Smooth muscle cell (in vitro differentiated cells): ENCODE data around the gene MCOLN2. TPM values are rescaled to one million over a fixed set of nuclear protein-coding genes. Genes with fewer than 3 reads are reported as not detected.
"Not testable (repeated sequence)": the region's sequence is repeated elsewhere in the genome, so short reads cannot be mapped to it uniquely, and the experiment has no call there.

Experiments
- DNase-seq: peaks from one replicate; lab custom pipeline; 2025; ENCODE audit not compliant: unreplicated experiment; lab: John Stamatoyannopoulos, UW
- H2AFZ ChIP-seq: fragments of 200-600 bp; sonication (generic); 2 replicates; pipeline ENCODE4 v1.6.0; 2016; ENCODE audit warnings: antibody characterized with exemption, low read depth, mild to moderate bottlenecking
- H3F3A ChIP-seq: fragments of 200-600 bp; sonication (generic); 2 replicates; pipeline ENCODE4 v1.6.0; 2017; ENCODE audit warnings: antibody characterized with exemption, low read depth
- H3K27ac ChIP-seq: fragments of 200-600 bp; sonication (generic); 2 replicates; pipeline ENCODE4 v1.5.1; 2016; ENCODE audit warnings: low read depth, mild to moderate bottlenecking
- H3K27me3 ChIP-seq: fragments of 200-600 bp; sonication (generic); 2 replicates; pipeline ENCODE4 v1.6.1; 2016; ENCODE audit warnings: low read depth, mild to moderate bottlenecking
- H3K36me3 ChIP-seq: fragments of 200-600 bp; sonication (generic); 2 replicates; pipeline ENCODE4 v1.5.1; 2016; ENCODE audit warnings: low read depth
- H3K4me1 ChIP-seq: fragments of 200-600 bp; sonication (generic); 2 replicates; pipeline ENCODE4 v1.5.1; 2016; ENCODE audit warnings: low read depth
- H3K4me2 ChIP-seq: fragments of 200-600 bp; sonication (generic); 2 replicates; pipeline ENCODE4 v1.6.0; 2016; ENCODE audit warnings: mild to moderate bottlenecking
- H3K4me3 ChIP-seq: fragments of 200-600 bp; sonication (generic); 2 replicates; pipeline ENCODE4 v1.5.1; 2016; ENCODE audit warnings: mild to moderate bottlenecking
- H3K79me2 ChIP-seq: fragments of 200-600 bp; sonication (generic); 2 replicates; pipeline ENCODE4 v1.6.0; 2016; ENCODE audit warnings: low read depth, mild to moderate bottlenecking
- H3K9ac ChIP-seq: fragments of 200-600 bp; sonication (generic); 2 replicates; pipeline ENCODE4 v1.6.0; 2016; ENCODE audit warnings: low read depth
- H3K9me3 ChIP-seq: fragments of 200-600 bp; sonication (generic); replicated peaks from 2 replicates; pipeline ENCODE4 v1.5.1; 2016; ENCODE audit warnings: low read depth
- H4K20me1 ChIP-seq: fragments of 200-600 bp; sonication (generic); 2 replicates; pipeline ENCODE4 v1.6.0; 2016; ENCODE audit warnings: low read depth
- WGBS: methylation state at CpG from one replicate; pipeline ENCODE4 v1.1.7; 2016; ENCODE audit warnings: low lambda C conversion rate; 5-methylcytosine and 5-hydroxymethylcytosine counted together
- polyA plus RNA-seq: library from polyadenylated mRNA; unstranded; fragments of >200 nt; fragmentation: Nextera tagmentation; extraction: Ambion mirVana; gene quantifications from 2 replicates; pipeline ENCODE4 v1.2.1, GENCODE V29; 2016
- total RNA-seq: library from RNA; depleted of rRNA; stranded (reverse); fragments of >200 nt; gene quantifications from 2 replicates; pipeline ENCODE4 v1.2.3, GENCODE V29; 2014
- TF ChIP-seq, protein P1 (sequence below): fragments of 200-600 bp; sonication (generic); IDR thresholded peaks from 2 replicates; pipeline ENCODE4 v1.5.1; 2017; ENCODE audit warnings: borderline replicate concordance, mild to moderate bottlenecking, antibody characterized with exemption; ENCODE audit not compliant: insufficient read depth, poor library complexity, severe bottlenecking

The MCOLN2 gene
- total and polyA plus RNA-seq, 2 experiments from 2014 or later: not detected

DNA sequence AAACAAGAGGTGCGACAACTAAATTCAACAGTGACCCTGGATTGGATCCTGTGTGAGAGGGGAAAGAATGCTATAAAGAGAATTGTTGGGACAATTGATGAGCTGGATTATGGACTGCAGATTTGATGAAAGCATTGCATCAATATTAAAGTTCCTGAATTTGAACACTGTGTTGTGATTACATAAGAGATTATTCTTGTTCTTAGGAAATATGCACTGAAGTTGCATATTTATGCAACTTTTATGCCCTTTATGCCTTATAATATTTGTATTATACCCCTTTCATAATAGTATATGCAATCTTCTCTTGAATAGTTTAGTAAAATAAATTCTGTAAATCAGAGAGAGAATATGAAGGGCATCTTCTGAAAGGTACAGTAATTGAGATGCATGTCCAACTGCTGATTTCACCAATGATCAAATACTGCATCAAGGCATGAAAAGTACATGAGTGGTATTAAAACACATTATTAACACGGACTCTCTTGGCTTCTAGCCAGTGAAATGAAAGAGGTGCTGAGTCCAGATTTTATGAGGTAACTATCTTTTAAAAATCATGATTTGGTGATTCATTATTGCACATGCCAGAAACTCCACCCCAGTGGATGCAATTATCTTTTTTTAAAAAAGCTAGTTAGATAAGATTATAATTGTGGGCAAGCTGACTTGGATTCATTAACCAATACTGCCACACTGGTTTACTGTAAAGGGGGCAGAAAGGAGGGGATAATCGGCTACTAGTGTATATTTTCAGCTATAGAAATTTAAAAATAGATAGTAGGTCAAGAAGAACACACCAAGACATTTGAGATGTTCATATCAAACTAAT lies 84.0 kb downstream of the MCOLN2 start:
- H3K36me3 ChIP-seq: no peaks in the 10 kb centered on the region
- H3K9me3 ChIP-seq: no peaks in the 10 kb centered on the region
- DNase-seq: no peak
- no peak overlapping the region for H2AFZ ChIP-seq
- H3K79me2 ChIP-seq: no peaks in the 10 kb centered on the region
- H3K4me3 ChIP-seq: no peak overlapping the region
- H3K9ac ChIP-seq: no peak overlapping the region
- H4K20me1 ChIP-seq: no peaks in the 10 kb centered on the region
- TF ChIP-seq, protein P1, sequence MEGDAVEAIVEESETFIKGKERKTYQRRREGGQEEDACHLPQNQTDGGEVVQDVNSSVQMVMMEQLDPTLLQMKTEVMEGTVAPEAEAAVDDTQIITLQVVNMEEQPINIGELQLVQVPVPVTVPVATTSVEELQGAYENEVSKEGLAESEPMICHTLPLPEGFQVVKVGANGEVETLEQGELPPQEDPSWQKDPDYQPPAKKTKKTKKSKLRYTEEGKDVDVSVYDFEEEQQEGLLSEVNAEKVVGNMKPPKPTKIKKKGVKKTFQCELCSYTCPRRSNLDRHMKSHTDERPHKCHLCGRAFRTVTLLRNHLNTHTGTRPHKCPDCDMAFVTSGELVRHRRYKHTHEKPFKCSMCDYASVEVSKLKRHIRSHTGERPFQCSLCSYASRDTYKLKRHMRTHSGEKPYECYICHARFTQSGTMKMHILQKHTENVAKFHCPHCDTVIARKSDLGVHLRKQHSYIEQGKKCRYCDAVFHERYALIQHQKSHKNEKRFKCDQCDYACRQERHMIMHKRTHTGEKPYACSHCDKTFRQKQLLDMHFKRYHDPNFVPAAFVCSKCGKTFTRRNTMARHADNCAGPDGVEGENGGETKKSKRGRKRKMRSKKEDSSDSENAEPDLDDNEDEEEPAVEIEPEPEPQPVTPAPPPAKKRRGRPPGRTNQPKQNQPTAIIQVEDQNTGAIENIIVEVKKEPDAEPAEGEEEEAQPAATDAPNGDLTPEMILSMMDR: no peak
- H3K4me1 ChIP-seq: no peaks in the 10 kb centered on the region
- H3K4me2 ChIP-seq: peak overlapping the region; percentile 53
- WGBS: 75% methylated on average over 3 of the region's 3 CpGs
- H3F3A ChIP-seq: no peaks in the 10 kb centered on the region
- H3K27ac ChIP-seq: no peak overlapping the region
- peaks cover 8% of the 10 kb centered on the region for H3K27me3 ChIP-seq

DNA sequence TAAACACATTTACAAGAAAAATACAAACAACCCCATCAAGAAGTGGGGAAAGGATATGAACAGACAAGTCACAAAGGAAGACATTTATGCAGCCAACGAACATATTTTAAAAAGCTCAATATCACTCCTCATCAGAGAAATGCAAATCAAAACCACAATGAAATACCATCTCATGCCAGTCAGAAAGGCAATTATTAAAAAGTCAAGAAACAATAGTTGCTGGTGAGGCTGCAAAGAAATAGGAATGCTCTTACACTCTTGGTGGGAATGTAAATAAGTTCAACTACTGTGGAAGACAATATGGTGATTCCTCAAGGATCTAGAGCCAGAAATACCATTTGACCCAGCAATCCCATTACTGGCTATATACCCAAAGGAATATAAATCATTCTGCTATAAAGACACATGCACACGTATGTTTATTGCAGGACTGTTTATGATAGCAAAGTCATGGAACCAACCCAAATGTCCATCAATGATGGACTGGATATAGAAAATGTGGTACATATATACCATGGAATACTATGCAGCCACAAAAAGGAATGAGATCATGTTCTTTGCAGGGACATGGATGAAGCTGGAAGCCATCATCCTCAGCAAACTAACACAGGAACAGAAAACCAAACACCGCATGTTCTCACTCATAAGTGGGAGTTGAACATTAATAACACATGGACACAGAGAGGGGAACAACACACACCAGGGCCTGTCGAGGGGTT lies 88.0 kb downstream of the MCOLN2 start:
- not testable (repeated sequence) for H3K27me3 ChIP-seq, H3K9me3 ChIP-seq, H3K4me1 ChIP-seq, H3K4me2 ChIP-seq, H3K27ac ChIP-seq, H3F3A ChIP-seq, H3K79me2 ChIP-seq, H4K20me1 ChIP-seq, H3K36me3 ChIP-seq, H2AFZ ChIP-seq, H3K4me3 ChIP-seq, DNase-seq, H3K9ac ChIP-seq
- WGBS: 93% methylated on average over 4 of the region's 4 CpGs

DNA sequence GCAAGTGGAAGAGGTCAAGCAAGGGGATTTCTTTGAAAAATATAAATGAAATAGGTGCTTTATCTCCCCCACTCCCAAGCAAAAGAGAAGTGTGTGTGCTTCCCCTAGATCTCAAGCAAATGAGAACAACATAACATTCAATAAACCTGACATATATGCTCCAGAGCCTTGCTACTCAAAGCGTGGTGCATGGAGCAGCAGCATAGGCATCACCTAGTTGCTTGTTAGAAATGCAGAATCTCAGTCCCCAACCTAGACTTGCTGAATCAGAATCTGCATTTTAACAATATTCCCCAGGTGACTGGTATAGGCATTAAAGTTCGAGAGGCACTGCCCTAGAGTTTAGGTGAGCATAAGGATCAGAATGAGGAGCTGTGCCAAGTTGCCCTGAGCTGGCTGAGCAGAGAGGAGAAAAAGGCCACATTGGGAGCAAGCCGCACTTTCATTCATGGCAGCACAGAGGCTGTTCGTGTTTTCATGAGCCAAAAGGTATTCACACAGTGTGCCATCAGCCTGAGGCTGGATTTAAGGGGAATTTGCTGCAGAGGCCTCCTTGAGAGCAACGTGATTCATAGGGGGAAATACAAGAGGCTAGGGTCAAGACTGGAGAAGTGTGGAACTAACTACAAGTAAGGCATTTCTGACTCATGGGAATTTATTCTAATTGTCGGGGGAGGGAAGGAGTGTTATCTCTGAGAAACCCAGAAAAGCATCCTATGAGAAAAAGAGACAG lies 89.7 kb downstream of the MCOLN2 start:
- WGBS: 41% methylated on average over 6 of the region's 6 CpGs
- H4K20me1 ChIP-seq: no peaks in the 10 kb centered on the region
- H3K27ac ChIP-seq: peak overlapping the region; percentile 46
- TF ChIP-seq, protein P1: no peak
- no peak overlapping the region for H3K9ac ChIP-seq
- H3F3A ChIP-seq: peaks cover 5% of the 10 kb centered on the region
- no peaks in the 10 kb centered on the region for H3K9me3 ChIP-seq
- H2AFZ ChIP-seq: no peak overlapping the region
- no peak for DNase-seq
- H3K4me3 ChIP-seq: no peak overlapping the region
- no peaks in the 10 kb centered on the region for H3K4me1 ChIP-seq
- H3K36me3 ChIP-seq: no peaks in the 10 kb centered on the region
- H3K27me3 ChIP-seq: peaks cover 8% of the 10 kb centered on the region
- peak overlapping the region; percentile 65 for H3K4me2 ChIP-seq
- H3K79me2 ChIP-seq: no peaks in the 10 kb centered on the region

DNA sequence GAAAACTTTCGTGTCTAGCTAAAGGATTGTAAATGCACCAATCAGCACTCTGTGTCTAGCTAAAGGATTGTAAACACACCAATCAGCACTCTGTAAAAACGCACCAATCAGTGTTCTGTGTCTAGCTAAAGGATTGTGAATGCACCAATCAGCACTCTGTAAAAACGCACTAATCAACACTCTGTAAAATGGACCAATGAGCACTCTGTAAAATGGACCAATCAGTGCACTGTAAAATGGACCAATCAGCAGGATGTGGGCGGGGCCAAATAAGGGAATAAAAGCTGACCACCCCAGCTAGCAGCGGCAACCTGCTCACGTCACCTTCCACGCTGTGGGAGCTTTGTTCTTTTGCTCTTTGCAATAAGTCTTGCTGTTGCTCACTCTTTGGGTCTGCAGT lies 94.2 kb downstream of the MCOLN2 start:
- H3K79me2 ChIP-seq, H4K20me1 ChIP-seq, H3K27me3 ChIP-seq, H3K9me3 ChIP-seq, H3K27ac ChIP-seq, H3K4me3 ChIP-seq, DNase-seq, H3K4me1 ChIP-seq, H3F3A ChIP-seq, H2AFZ ChIP-seq, H3K9ac ChIP-seq, H3K4me2 ChIP-seq, H3K36me3 ChIP-seq: not testable (repeated sequence)
- WGBS: 83% methylated on average over 7 of the region's 7 CpGs
